Activated naive CD4-positive, alpha-beta T cell treated with Interleukin-2 at 50 U/mL for 16 hours (primary cell): ENCODE measurements around the gene ARHGAP22.

Experiments
- DNase-seq: peaks from one replicate; pipeline ENCODE4 v3.0.0-alpha.2; 2020

Gene ARHGAP22

GRCh38 chr10:48411510-48411909 lies 193.4 kb downstream of the ARHGAP22 start:
- no peak for DNase-seq

DNA sequence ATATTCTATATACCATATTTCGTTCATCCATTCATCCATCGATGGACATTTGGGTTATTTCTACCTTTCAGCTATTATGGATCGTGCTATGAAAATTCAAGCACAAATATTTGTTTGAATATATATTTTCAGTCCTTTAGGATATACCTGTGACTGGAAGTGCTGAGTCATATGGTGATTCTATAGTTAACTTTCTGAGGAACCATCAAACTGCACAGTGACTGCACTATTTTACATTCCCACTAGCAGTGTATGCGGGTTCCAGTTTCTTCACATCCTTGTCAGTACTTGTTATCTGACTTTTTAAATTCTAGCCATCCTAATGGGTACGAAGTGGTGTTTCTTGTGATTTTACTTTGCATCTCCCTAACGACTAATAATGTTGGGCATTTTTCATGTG lies 194.4 kb downstream of the ARHGAP22 start:
- no peak for DNase-seq

DNA sequence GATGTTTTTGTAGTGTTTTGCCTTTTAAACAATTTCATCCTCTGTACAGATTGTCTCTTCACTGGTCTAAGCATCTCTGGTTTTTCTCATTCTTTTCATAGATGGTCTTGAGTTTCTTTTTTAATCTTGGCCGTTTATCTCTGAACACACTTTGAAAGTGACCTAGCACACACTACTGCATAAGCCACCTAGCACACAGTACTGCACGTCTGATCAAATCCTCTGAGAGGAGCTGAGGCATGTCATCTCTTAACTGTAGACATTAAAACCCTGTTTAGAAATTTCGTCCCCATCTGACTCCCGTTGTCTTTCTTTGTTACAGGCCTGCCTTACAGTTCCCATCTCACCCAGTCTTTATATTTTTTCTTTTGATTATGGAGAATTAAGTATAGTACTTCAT lies 198.2 kb downstream of the ARHGAP22 start:
- no peak for DNase-seq

DNA sequence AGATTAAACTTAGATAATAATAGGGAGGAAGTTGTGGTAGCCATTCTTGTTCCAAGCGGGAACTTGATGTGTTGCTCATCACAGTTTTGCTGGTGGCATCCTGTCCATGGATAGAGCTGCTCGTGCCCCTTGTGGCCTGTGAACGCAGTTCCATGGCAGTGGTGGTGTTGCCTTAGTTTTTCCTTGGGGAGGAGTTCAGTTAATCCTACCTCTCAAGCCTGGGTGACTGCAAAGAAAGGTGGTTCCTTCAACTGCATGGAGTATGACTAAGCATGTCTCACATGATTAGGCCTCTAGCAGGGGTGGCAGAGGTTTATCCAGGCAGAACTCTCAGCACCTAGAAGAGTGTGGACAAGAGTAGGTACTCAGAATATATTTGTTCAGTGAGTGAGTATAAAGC lies 198.7 kb downstream of the ARHGAP22 start:
- no peak for DNase-seq

GRCh38 chr10:48404646-48405045 lies 200.2 kb downstream of the ARHGAP22 start:
- no peak for DNase-seq

GRCh38 chr10:48400850-48401220 lies 204.0 kb downstream of the ARHGAP22 start:
- DNase-seq: no peak

GRCh38 chr10:48400129-48400849 lies 204.6 kb downstream of the ARHGAP22 start:
- DNase-seq: no peak

DNA sequence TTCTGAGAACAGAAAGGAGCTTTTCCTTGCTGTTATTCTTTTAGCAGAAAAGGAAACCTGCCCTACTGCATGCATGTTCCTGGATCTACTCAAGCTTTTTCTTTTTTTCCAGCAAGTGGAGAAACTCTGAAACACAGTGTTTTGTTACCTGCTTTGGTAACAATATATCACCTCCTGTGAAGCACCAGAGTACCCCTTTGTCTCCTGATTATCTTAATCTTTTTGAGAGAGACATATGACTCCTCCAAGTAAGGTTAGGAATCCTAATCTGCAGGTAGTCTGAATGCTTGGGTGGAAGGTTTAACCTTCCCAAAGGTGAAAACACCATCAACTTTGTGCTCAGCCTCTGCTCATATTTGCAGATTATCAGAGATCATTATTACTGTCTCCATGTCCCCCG lies 205.3 kb downstream of the ARHGAP22 start:
- no peak for DNase-seq

- no peak for DNase-seq
Measured at GRCh38 chr10:48399056-48399541, 205.8 kb downstream of the ARHGAP22 start.

GRCh38 chr10:48398261-48398660 lies 206.6 kb downstream of the ARHGAP22 start:
- no peak for DNase-seq
